Lower lobe of right lung (tissue), 2 donors: ENCODE measurements around the gene SULF2. TPM values are rescaled to one million over a fixed set of nuclear protein-coding genes. Genes with fewer than 3 reads are reported as not detected.
A peak's percentile ranks its signal among the peaks of the same experiment; 100 is the strongest.
"Not testable (repeated sequence)": the region's sequence is repeated elsewhere in the genome, so short reads cannot be mapped to it uniquely, and the experiment has no call there.

Experiments used
- ATAC-seq, 2 donors: fragments of 200-7000 bp; cut with Tn5 transposase; one replicate each; pipeline ENCODE4 v1.9.1; 2020 to 2022; ENCODE audit warnings: mild to moderate bottlenecking in 2 of 2, moderate library complexity in 2 of 2
- DNase-seq: peaks from one replicate; pipeline ENCODE4 v3.0.0-alpha.2; 2020
- H3K27ac ChIP-seq: fragments of 200-600 bp; one replicate; pipeline ENCODE4 v1.8.0; 2022
- H3K27me3 ChIP-seq: fragments of 200-600 bp; one replicate; pipeline ENCODE4 v1.8.0; 2022; ENCODE audit warnings: low read depth
- H3K36me3 ChIP-seq: fragments of 200-600 bp; one replicate; pipeline ENCODE4 v1.8.0; 2022; ENCODE audit warnings: mild to moderate bottlenecking
- H3K4me1 ChIP-seq: fragments of 200-600 bp; one replicate; pipeline ENCODE4 v1.8.0; 2022
- H3K4me3 ChIP-seq: fragments of 200-600 bp; one replicate; pipeline ENCODE4 v1.8.0; 2022; ENCODE audit warnings: mild to moderate bottlenecking
- H3K9me3 ChIP-seq: fragments of 200-600 bp; one replicate; pipeline ENCODE4 v1.8.0; 2022
- CTCF ChIP-seq: fragments of 200-600 bp; IDR thresholded peaks from one replicate; pipeline ENCODE4 v1.8.0; 2022; ENCODE audit warnings: antibody characterized with exemption, mild to moderate bottlenecking
- intact Hi-C: fragments of 100-400 bp; cut with DNase I; formaldehyde crosslinking; loops from one replicate; pipeline ENCODE4 v1.11.0; 2022
- total RNA-seq: library from RNA; stranded (reverse); fragmentation: NEBNext Ultra II Directional; extraction: Animal tissue kit (Norgen Biotek cat#: 25700); gene quantifications from one replicate; pipeline ENCODE4 v1.2.1, GENCODE V29; 2021
- donor health status: DM: no; HTN: yes; CAD: no; lungs with severe emphysema.

The SULF2 gene
- total RNA-seq, 1 donor from 2014 or later: 34.6 TPM

- no peak overlapping the region for H3K27ac ChIP-seq
- no peaks in the 10 kb centered on the region for H3K36me3 ChIP-seq
- intact Hi-C loops: no loop called here
- DNase-seq (peak; percentile 38), ATAC-seq (no peak)
- H3K4me3 ChIP-seq: no peak overlapping the region
- no peak for TF ChIP-seq CTCF
- H3K27me3 ChIP-seq: no peaks in the 10 kb centered on the region
- no peaks in the 10 kb centered on the region for H3K4me1 ChIP-seq
- H3K9me3 ChIP-seq: no peaks in the 10 kb centered on the region
These were observed 10.1 kb upstream of the SULF2 start for GRCh38 chr20:47795214-47795907.

GRCh38 chr20:47794264-47794663 is 9.0 kb upstream of the SULF2 start:
- H3K36me3 ChIP-seq, H3K27me3 ChIP-seq, H3K9me3 ChIP-seq, intact Hi-C loops, DNase-seq, H3K4me3 ChIP-seq, H3K4me1 ChIP-seq, ATAC-seq, H3K27ac ChIP-seq: not testable (repeated sequence)

- DNase-seq (peak; percentile 20), ATAC-seq (peak; percentile 29 to 63)
- peaks cover 1% of the 10 kb centered on the region for H3K27me3 ChIP-seq
- no peak for TF ChIP-seq CTCF
- H3K4me1 ChIP-seq: no peaks in the 10 kb centered on the region
- H3K4me3 ChIP-seq: no peak overlapping the region
- no peaks in the 10 kb centered on the region for H3K9me3 ChIP-seq
- intact Hi-C loops: no loop called here
- peak overlapping the region; percentile 18 for H3K27ac ChIP-seq
- no peaks in the 10 kb centered on the region for H3K36me3 ChIP-seq
These were observed 6.8 kb upstream of the SULF2 start for GRCh38 chr20:47792021-47792618.

GRCh38 chr20:47791084-47791599 is 5.9 kb upstream of the SULF2 start:
- DNase-seq (no peak), ATAC-seq (no peak)
- Histone ChIP-seq H3K4me1 (peaks cover 7% of the 10 kb centered on the region), H3K4me3 (no peak overlapping the region), H3K27me3 (peaks cover 5% of the 10 kb centered on the region), H3K9me3 (no peaks in the 10 kb centered on the region), H3K27ac (no peak overlapping the region), H3K36me3 (no peaks in the 10 kb centered on the region)
- no peak for TF ChIP-seq CTCF
- intact Hi-C loops: no loop called here

- no peak for TF ChIP-seq CTCF
- Histone ChIP-seq H3K9me3 (no peaks in the 10 kb centered on the region), H3K27ac (no peak overlapping the region), H3K4me3 (no peak overlapping the region), H3K27me3 (peaks cover 5% of the 10 kb centered on the region), H3K36me3 (no peaks in the 10 kb centered on the region), H3K4me1 (peaks cover 11% of the 10 kb centered on the region)
- no peak for ATAC-seq
- DNase-seq: no peak
- intact Hi-C loops: no loop called here
These were observed 5.3 kb upstream of the SULF2 start for GRCh38 chr20:47790580-47790965.
